HepG2 (cell line): ENCODE results near the gene INTS15. TPM values are rescaled to one million over a fixed set of nuclear protein-coding genes. Genes with fewer than 3 reads are reported as not detected.

ENCODE experiments used
- AGO2 ChIP-seq: fragments of 200-400 bp; formaldehyde crosslinking; optimal IDR thresholded peaks from 2 replicates; pipeline ENCODE3; 2017; ENCODE audit warnings: mild to moderate bottlenecking, low read depth, low read length, moderate library complexity
- AKAP8 ChIP-seq: sonication (generic); formaldehyde crosslinking; IDR thresholded peaks from 2 replicates; pipeline ENCODE4 v1.5.1; 2020; ENCODE audit warnings: mild to moderate bottlenecking, missing genetic modification reagents
- ASH2L ChIP-seq: fragments of 300-600, 200-600 bp; sonication (generic); IDR thresholded peaks from 2 replicates; pipeline ENCODE4 v1.7.0; 2017; ENCODE audit warnings: low read depth, mild to moderate bottlenecking, moderate library complexity, mixed read lengths, low read length; ENCODE audit not compliant: insufficient read length
- CEBPB ChIP-seq: IDR thresholded peaks from 2 replicates; pipeline ENCODE4 v1.6.1; 2011; ENCODE audit warnings: low read depth, low read length, improper control_type of control experiment, borderline replicate concordance
- DNMT3B ChIP-seq: conservative IDR thresholded peaks from 2 replicates; pipeline ENCODE4 v1.6.1; 2016; ENCODE audit warnings: missing biosample characterization, control low read depth
- ETV5 ChIP-seq: IDR thresholded peaks from 2 replicates; pipeline ENCODE4 v1.6.1; 2018; ENCODE audit warnings: missing biosample characterization, missing genetic modification reagents, inconsistent platforms, borderline replicate concordance
- JUNB ChIP-seq: sonication (generic); formaldehyde crosslinking; IDR thresholded peaks from 2 replicates; pipeline ENCODE4 v1.8.0; 2022; ENCODE audit warnings: missing genetic modification reagents, mild to moderate bottlenecking, borderline replicate concordance
- KAT7 ChIP-seq: IDR thresholded peaks from 2 replicates; pipeline ENCODE4 v1.6.1; 2018; ENCODE audit warnings: borderline replicate concordance, missing compliant biosample characterization
- MIER2 ChIP-seq: IDR thresholded peaks from 2 replicates; pipeline ENCODE4 v1.6.1; 2016; ENCODE audit warnings: missing biosample characterization, missing genetic modification reagents
- NFE2L1 ChIP-seq: sonication (generic); formaldehyde crosslinking; IDR thresholded peaks from 2 replicates; pipeline ENCODE4 v1.4.0; 2020; ENCODE audit warnings: missing genetic modification reagents, mild to moderate bottlenecking, borderline replicate concordance
- SATB2 ChIP-seq: sonication (generic); formaldehyde crosslinking; IDR thresholded peaks from 2 replicates; pipeline ENCODE4 v1.5.0; 2020; ENCODE audit warnings: missing genetic modification reagents
- SCMH1 ChIP-seq: sonication (generic); formaldehyde crosslinking; IDR thresholded peaks from 2 replicates; pipeline ENCODE4 v1.9.0; 2021; ENCODE audit warnings: missing genetic modification reagents, mild to moderate bottlenecking, borderline replicate concordance
- SMYD3 ChIP-seq: sonication (generic); formaldehyde crosslinking; IDR thresholded peaks from 2 replicates; pipeline ENCODE4 v1.8.1; 2023; ENCODE audit warnings: mild to moderate bottlenecking, missing genetic modification reagents
- TCF12 ChIP-seq, 2 experiments: fragments of 450-650 bp in 1 of 2; sonication (generic) in 1 of 2; formaldehyde crosslinking in 1 of 2; IDR thresholded peaks; 2 replicates each; pipeline versions ENCODE4 v1.6.1 to v1.8.0; 2017 to 2022; ENCODE audit warnings: antibody characterized with exemption in 1 of 2, mild to moderate bottlenecking in 1 of 2, missing genetic modification reagents in 1 of 2, moderate library complexity in 1 of 2
- ZNF44 ChIP-seq: sonication (generic); formaldehyde crosslinking; IDR thresholded peaks from 2 replicates; pipeline ENCODE4 v1.5.1; 2020; ENCODE audit warnings: mild to moderate bottlenecking, missing genetic modification reagents
- ZNF598 ChIP-seq: sonication (generic); formaldehyde crosslinking; IDR thresholded peaks from 2 replicates; pipeline ENCODE4 v1.5.1; 2020; ENCODE audit warnings: mild to moderate bottlenecking, missing genetic modification reagents, borderline replicate concordance
- ZNF652 ChIP-seq: IDR thresholded peaks from 2 replicates; pipeline ENCODE4 v1.6.1; 2016; ENCODE audit warnings: low read depth, borderline replicate concordance
- polyA plus RNA-seq, 8 experiments: library from polyadenylated mRNA; depleted of rRNA in 3 of 8; stranded (reverse) in 7 of 8; unstranded in 1 of 8; fragments of >200 nt; fragmentation: Illumina TruSeq in 4 of 8; extraction: Trizol in 4 of 8; gene quantifications; 2 replicates each; pipeline versions ENCODE4 v1.2.1 to v1.2.3, GENCODE V29; 2011 to 2016; ENCODE audit warnings: low read depth in 4 of 8, missing spikeins in 1 of 8, mixed read lengths in 1 of 8; ENCODE audit not compliant: insufficient read depth in 1 of 8
- total RNA-seq, 5 experiments: library from RNA; depleted of rRNA; stranded (reverse); fragments of >200 nt; fragmentation: Illumina TruSeq; extraction: Trizol; gene quantifications; 2 replicates each; pipeline ENCODE4 v1.2.3, GENCODE V29; 2016; ENCODE audit warnings: low read depth in 1 of 5
- TF ChIP-seq, protein P1 (sequence below): sonication (generic); formaldehyde crosslinking; conservative IDR thresholded peaks from 2 replicates; pipeline ENCODE4 v1.4.0; 2020; ENCODE audit warnings: missing genetic modification reagents
- TF ChIP-seq, protein P2 (sequence below): sonication (generic); formaldehyde crosslinking; IDR thresholded peaks from 2 replicates; pipeline ENCODE4 v1.4.0; 2020; ENCODE audit warnings: missing genetic modification reagents
- TF ChIP-seq, protein P3 (sequence below): sonication (generic); formaldehyde crosslinking; IDR thresholded peaks from 2 replicates; pipeline ENCODE4 v1.4.0; 2020; ENCODE audit warnings: low read depth, missing genetic modification reagents
- TF ChIP-seq, protein P4 (sequence below): IDR thresholded peaks from 2 replicates; pipeline ENCODE4 v1.6.1; 2016

Gene INTS15
- total and polyA plus RNA-seq, 2 of the 13 experiments (the other 11 are each of a cell fraction or from before 2014, with no cell fraction given), result 16.3 to 25.7 TPM

DNA sequence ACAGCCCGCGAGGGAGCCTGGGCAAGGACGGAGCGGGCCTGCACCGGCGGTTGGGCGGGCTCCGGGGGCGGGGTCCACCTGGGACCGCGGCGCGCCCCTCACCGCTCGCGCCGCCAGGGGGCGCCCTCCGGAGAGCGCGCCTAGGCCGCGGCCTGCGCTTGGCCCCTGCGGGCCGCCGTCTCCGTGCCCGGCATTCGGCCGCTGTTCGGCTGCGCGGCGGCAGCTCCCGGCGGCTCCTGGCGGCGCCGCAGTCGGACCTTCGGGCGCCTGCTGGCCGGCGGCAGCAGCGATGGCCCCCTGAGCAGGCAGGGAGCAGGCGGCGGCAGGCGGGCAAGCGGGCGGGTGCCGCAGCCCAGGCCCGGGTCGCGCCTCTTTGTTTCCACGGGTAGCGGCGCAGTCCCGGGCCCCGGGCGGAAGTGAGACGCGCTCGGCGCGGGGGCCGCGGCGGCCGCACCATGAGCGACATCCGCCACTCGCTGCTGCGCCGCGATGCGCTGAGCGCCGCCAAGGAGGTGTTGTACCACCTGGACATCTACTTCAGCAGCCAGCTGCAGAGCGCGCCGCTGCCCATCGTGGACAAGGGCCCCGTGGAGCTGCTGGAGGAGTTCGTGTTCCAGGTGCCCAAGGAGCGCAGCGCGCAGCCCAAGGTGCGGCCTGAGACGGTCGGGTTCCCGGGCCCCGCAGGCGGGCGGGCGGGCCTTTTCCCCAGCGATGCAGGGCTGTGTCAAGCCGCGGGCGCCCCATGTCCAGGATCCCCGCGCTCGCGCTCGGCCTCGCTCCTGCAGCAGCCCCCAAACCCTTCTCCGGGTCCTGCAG, at the start of gene INTS15 (continued):
- no peak for TF ChIP-seq SMYD3 (CRISPR knock-in tag)
- TF ChIP-seq ZNF652 (CRISPR knock-in tag), result no peak
- TF ChIP-seq, protein P1, sequence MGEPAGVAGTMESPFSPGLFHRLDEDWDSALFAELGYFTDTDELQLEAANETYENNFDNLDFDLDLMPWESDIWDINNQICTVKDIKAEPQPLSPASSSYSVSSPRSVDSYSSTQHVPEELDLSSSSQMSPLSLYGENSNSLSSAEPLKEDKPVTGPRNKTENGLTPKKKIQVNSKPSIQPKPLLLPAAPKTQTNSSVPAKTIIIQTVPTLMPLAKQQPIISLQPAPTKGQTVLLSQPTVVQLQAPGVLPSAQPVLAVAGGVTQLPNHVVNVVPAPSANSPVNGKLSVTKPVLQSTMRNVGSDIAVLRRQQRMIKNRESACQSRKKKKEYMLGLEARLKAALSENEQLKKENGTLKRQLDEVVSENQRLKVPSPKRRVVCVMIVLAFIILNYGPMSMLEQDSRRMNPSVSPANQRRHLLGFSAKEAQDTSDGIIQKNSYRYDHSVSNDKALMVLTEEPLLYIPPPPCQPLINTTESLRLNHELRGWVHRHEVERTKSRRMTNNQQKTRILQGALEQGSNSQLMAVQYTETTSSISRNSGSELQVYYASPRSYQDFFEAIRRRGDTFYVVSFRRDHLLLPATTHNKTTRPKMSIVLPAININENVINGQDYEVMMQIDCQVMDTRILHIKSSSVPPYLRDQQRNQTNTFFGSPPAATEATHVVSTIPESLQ (CRISPR knock-in tag), result no peak
- TF ChIP-seq, protein P2, sequence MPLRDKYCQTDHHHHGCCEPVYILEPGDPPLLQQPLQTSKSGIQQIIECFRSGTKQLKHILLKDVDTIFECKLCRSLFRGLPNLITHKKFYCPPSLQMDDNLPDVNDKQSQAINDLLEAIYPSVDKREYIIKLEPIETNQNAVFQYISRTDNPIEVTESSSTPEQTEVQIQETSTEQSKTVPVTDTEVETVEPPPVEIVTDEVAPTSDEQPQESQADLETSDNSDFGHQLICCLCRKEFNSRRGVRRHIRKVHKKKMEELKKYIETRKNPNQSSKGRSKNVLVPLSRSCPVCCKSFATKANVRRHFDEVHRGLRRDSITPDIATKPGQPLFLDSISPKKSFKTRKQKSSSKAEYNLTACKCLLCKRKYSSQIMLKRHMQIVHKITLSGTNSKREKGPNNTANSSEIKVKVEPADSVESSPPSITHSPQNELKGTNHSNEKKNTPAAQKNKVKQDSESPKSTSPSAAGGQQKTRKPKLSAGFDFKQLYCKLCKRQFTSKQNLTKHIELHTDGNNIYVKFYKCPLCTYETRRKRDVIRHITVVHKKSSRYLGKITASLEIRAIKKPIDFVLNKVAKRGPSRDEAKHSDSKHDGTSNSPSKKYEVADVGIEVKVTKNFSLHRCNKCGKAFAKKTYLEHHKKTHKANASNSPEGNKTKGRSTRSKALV (CRISPR knock-in tag), result peak; percentile 81; the same call in 1 of the 2 replicates
- TF ChIP-seq ASH2L, result peak; percentile 65
- peak; percentile 55; the same call in 1 of the 2 replicates for TF ChIP-seq KAT7 (CRISPR knock-in tag)
- TF ChIP-seq NFE2L1 (CRISPR knock-in tag), result no peak
- peak; percentile 28; the same call in 1 of the 2 replicates for TF ChIP-seq AKAP8 (CRISPR knock-in tag)
- TF ChIP-seq MIER2 (CRISPR knock-in tag), result no peak
- no peak for TF ChIP-seq CEBPB
- TF ChIP-seq JUNB (CRISPR knock-in tag), result no peak
- TF ChIP-seq ETV5 (CRISPR knock-in tag), result peak; percentile 42
- TF ChIP-seq TCF12 (IDR thresholded peaks at IDR 0.05), result no peak
- peak; percentile 81; the same call in 1 of the 2 replicates for TF ChIP-seq TCF12 (CRISPR knock-in tag; IDR thresholded peaks at IDR 0.05)
- no peak for TF ChIP-seq ZNF44
- no peak for TF ChIP-seq DNMT3B
- TF ChIP-seq, protein P3, sequence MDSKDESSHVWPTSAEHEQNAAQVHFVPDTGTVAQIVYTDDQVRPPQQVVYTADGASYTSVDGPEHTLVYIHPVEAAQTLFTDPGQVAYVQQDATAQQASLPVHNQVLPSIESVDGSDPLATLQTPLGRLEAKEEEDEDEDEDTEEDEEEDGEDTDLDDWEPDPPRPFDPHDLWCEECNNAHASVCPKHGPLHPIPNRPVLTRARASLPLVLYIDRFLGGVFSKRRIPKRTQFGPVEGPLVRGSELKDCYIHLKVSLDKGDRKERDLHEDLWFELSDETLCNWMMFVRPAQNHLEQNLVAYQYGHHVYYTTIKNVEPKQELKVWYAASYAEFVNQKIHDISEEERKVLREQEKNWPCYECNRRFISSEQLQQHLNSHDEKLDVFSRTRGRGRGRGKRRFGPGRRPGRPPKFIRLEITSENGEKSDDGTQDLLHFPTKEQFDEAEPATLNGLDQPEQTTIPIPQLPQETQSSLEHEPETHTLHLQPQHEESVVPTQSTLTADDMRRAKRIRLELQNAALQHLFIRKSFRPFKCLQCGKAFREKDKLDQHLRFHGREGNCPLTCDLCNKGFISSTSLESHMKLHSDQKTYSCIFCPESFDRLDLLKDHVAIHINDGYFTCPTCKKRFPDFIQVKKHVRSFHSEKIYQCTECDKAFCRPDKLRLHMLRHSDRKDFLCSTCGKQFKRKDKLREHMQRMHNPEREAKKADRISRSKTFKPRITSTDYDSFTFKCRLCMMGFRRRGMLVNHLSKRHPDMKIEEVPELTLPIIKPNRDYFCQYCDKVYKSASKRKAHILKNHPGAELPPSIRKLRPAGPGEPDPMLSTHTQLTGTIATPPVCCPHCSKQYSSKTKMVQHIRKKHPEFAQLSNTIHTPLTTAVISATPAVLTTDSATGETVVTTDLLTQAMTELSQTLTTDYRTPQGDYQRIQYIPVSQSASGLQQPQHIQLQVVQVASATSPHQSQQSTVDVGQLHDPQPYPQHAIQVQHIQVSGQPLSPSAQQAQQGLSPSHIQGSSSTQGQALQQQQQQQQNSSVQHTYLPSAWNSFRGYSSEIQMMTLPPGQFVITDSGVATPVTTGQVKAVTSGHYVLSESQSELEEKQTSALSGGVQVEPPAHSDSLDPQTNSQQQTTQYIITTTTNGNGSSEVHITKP (CRISPR knock-in tag), result no peak
- TF ChIP-seq SCMH1, result no peak
- peak; percentile 97 for TF ChIP-seq AGO2
- TF ChIP-seq SATB2 (CRISPR knock-in tag), result 0 out of 2 replicates have a peak, but pooled peaks have one; percentile 32
- TF ChIP-seq ZNF598 (CRISPR knock-in tag), result no peak
- TF ChIP-seq, protein P4, sequence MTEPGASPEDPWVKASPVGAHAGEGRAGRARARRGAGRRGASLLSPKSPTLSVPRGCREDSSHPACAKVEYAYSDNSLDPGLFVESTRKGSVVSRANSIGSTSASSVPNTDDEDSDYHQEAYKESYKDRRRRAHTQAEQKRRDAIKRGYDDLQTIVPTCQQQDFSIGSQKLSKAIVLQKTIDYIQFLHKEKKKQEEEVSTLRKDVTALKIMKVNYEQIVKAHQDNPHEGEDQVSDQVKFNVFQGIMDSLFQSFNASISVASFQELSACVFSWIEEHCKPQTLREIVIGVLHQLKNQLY (CRISPR knock-in tag), result no peak
